Hematopoietic multipotent progenitor cell (in vitro differentiated cells): ENCODE data around the gene MAML3. TPM values are rescaled to one million over a fixed set of nuclear protein-coding genes. Genes with fewer than 3 reads are reported as not detected.

Experiments
- DNase-seq, 3 donors: peaks; one replicate each; pipeline ENCODE4 v3.0.0-alpha.2; 2011 to 2015; ENCODE audit warnings: low read depth in 2 of 3, low spot score in 2 of 3
- total RNA-seq: library from RNA; depleted of rRNA; stranded (reverse); fragments of >200 nt; gene quantifications from one replicate; pipeline ENCODE4 v1.2.3, GENCODE V29; 2012

MAML3 gene
- total RNA-seq, 1 donor = 27.2 TPM

- DNase-seq = peak in 2 of 3 donors; percentile 31 to 57
These were observed 324.9 kb downstream of the MAML3 start for GRCh38 chr4:139828966-139829664.

- no peak for DNase-seq
These were observed 327.6 kb downstream of the MAML3 start for GRCh38 chr4:139826426-139826825.

- DNase-seq = no peak
These were observed 328.4 kb downstream of the MAML3 start for GRCh38 chr4:139825523-139826014.

- no peak for DNase-seq
These were observed 329.0 kb downstream of the MAML3 start for GRCh38 chr4:139824882-139825522.

GRCh38 chr4:139823746-139824145 lies 330.2 kb downstream of the MAML3 start:
- DNase-seq = no peak

GRCh38 chr4:139823345-139823744 lies 330.6 kb downstream of the MAML3 start:
- no peak for DNase-seq

GRCh38 chr4:139822391-139822790 lies 331.6 kb downstream of the MAML3 start:
- no peak for DNase-seq

GRCh38 chr4:139819082-139819481 lies 334.9 kb downstream of the MAML3 start:
- no peak for DNase-seq

GRCh38 chr4:139817657-139818452 lies 336.1 kb downstream of the MAML3 start:
- no peak for DNase-seq

- DNase-seq = no peak
These were observed 337.1 kb downstream of the MAML3 start for GRCh38 chr4:139816856-139817255.

- DNase-seq = peak in 2 of 3 donors; percentile 73 to 79
These were observed 338.0 kb downstream of the MAML3 start for GRCh38 chr4:139815778-139816601.

- DNase-seq = peak in 2 of 3 donors; percentile 5 to 9
These were observed 339.5 kb downstream of the MAML3 start for GRCh38 chr4:139814323-139815015.

- DNase-seq = no peak
These were observed 340.1 kb downstream of the MAML3 start for GRCh38 chr4:139813881-139814280.

- DNase-seq = no peak
These were observed 343.3 kb downstream of the MAML3 start for GRCh38 chr4:139810710-139811109.

GRCh38 chr4:139809757-139810140 lies 344.2 kb downstream of the MAML3 start:
- DNase-seq = peak in 1 of 3 donors; percentile 55

GRCh38 chr4:139808808-139809756 lies 344.9 kb downstream of the MAML3 start:
- DNase-seq = peak in 2 of 3 donors; percentile 38 to 48

- DNase-seq = peak in 2 of 3 donors; percentile 60
These were observed 345.6 kb downstream of the MAML3 start for GRCh38 chr4:139808381-139808807.

- DNase-seq = no peak
These were observed 346.5 kb downstream of the MAML3 start for GRCh38 chr4:139807483-139807882.

GRCh38 chr4:139806929-139807328 lies 347.1 kb downstream of the MAML3 start:
- DNase-seq = peak in 1 of 3 donors; percentile 28
